ENCODE results near the gene ITGA1. TPM values are rescaled to one million over a fixed set of nuclear protein-coding genes. Genes with fewer than 3 reads are reported as not detected.

Gene ITGA1
- total and polyA plus RNA-seq, 2 of the 13 experiments (the other 11 are each of a cell fraction or from before 2014, with no cell fraction given), result 23.1 to 28.6 TPM

DNA sequence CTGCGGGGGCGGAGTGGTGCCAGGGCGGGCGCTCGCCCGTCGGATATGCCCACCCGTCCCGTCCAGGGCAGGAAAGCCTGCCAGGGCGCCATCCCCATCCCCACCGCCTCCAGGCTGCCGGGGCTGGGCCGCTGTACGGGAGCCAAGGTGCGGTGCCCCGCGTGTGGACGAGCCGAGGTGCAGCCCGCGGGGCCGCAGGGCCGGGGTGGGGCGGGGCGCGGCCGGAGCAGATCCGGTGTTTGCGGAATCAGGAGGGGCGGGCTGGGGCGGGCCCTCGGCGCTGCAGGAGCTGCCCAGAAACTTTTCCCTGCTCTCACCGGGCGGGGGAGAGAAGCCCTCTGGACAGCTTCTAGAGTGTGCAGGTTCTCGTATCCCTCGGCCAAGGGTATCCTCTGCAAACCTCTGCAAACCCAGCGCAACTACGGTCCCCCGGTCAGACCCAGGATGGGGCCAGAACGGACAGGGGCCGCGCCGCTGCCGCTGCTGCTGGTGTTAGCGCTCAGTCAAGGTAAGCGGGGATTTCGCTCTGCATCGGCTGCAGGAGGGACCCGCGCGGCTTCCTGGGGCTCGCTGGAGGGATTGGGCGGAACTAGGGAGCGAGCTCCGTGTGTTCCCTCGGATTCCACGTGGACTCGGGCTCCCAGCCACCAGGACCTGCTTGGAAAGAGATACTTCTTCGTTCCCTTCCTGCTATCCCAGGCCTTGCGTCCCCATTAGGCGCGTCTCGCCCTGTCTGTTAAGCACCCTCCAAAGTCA, 201.5 kb downstream of the ITGA1 start, which contains the start of gene ITGA2 (continued):
- no peak for TF ChIP-seq LCORL (IDR thresholded peaks at IDR 0.05)
- no peak for TF ChIP-seq LCORL (CRISPR knock-in tag; IDR thresholded peaks at IDR 0.05)
- peak; percentile 93; the same call in 1 of the 2 replicates for TF ChIP-seq HNRNPL (IDR thresholded peaks at IDR 0.05; ENCODE audit: low read depth, low read length)
- TF ChIP-seq ZFP36L1 (CRISPR knock-in tag; IDR thresholded peaks at IDR 0.05), result 0 out of 2 replicates have a peak, but pooled peaks have one; percentile 20
- peak; percentile 61 for TF ChIP-seq HNRNPK (IDR thresholded peaks at IDR 0.05; ENCODE audit: low read depth, low read length, poor library complexity, severe bottlenecking)
- TF ChIP-seq, protein P1, sequence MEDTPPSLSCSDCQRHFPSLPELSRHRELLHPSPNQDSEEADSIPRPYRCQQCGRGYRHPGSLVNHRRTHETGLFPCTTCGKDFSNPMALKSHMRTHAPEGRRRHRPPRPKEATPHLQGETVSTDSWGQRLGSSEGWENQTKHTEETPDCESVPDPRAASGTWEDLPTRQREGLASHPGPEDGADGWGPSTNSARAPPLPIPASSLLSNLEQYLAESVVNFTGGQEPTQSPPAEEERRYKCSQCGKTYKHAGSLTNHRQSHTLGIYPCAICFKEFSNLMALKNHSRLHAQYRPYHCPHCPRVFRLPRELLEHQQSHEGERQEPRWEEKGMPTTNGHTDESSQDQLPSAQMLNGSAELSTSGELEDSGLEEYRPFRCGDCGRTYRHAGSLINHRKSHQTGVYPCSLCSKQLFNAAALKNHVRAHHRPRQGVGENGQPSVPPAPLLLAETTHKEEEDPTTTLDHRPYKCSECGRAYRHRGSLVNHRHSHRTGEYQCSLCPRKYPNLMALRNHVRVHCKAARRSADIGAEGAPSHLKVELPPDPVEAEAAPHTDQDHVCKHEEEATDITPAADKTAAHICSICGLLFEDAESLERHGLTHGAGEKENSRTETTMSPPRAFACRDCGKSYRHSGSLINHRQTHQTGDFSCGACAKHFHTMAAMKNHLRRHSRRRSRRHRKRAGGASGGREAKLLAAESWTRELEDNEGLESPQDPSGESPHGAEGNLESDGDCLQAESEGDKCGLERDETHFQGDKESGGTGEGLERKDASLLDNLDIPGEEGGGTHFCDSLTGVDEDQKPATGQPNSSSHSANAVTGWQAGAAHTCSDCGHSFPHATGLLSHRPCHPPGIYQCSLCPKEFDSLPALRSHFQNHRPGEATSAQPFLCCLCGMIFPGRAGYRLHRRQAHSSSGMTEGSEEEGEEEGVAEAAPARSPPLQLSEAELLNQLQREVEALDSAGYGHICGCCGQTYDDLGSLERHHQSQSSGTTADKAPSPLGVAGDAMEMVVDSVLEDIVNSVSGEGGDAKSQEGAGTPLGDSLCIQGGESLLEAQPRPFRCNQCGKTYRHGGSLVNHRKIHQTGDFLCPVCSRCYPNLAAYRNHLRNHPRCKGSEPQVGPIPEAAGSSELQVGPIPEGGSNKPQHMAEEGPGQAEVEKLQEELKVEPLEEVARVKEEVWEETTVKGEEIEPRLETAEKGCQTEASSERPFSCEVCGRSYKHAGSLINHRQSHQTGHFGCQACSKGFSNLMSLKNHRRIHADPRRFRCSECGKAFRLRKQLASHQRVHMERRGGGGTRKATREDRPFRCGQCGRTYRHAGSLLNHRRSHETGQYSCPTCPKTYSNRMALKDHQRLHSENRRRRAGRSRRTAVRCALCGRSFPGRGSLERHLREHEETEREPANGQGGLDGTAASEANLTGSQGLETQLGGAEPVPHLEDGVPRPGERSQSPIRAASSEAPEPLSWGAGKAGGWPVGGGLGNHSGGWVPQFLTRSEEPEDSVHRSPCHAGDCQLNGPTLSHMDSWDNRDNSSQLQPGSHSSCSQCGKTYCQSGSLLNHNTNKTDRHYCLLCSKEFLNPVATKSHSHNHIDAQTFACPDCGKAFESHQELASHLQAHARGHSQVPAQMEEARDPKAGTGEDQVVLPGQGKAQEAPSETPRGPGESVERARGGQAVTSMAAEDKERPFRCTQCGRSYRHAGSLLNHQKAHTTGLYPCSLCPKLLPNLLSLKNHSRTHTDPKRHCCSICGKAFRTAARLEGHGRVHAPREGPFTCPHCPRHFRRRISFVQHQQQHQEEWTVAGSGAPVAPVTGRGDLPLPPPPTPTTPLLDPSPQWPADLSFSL (CRISPR knock-in tag; IDR thresholded peaks at IDR 0.05), result peak; percentile 74
- TF ChIP-seq PHF5A (CRISPR knock-in tag; IDR thresholded peaks at IDR 0.05; ENCODE audit: low read depth, unreplicated experiment), result no peak
- TF ChIP-seq CREB1 (IDR thresholded peaks at IDR 0.05), result no peak
- TF ChIP-seq CREB1 (CRISPR knock-in tag; IDR thresholded peaks at IDR 0.05), result no peak
- no peak for TF ChIP-seq ADNP (CRISPR knock-in tag; IDR thresholded peaks at IDR 0.05)
- no peak for TF ChIP-seq NFE2L1 (CRISPR knock-in tag; IDR thresholded peaks at IDR 0.05; ENCODE audit: borderline replicate concordance)
- TF ChIP-seq SRSF9 (IDR thresholded peaks at IDR 0.05; ENCODE audit: borderline replicate concordance, insufficient read depth, low read depth, low read length, poor library complexity, severe bottlenecking), result no peak
- TF ChIP-seq ZNF572 (CRISPR knock-in tag; IDR thresholded peaks at IDR 0.05), result no peak
- no peak for TF ChIP-seq CENPX (CRISPR knock-in tag; IDR thresholded peaks at IDR 0.05)
- peak; percentile 72 for TF ChIP-seq SAP130 (CRISPR knock-in tag; IDR thresholded peaks at IDR 0.05; ENCODE audit: low read depth)
- TF ChIP-seq, protein P2, sequence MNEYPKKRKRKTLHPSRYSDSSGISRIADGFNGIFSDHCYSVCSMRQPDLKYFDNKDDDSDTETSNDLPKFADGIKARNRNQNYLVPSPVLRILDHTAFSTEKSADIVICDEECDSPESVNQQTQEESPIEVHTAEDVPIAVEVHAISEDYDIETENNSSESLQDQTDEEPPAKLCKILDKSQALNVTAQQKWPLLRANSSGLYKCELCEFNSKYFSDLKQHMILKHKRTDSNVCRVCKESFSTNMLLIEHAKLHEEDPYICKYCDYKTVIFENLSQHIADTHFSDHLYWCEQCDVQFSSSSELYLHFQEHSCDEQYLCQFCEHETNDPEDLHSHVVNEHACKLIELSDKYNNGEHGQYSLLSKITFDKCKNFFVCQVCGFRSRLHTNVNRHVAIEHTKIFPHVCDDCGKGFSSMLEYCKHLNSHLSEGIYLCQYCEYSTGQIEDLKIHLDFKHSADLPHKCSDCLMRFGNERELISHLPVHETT (CRISPR knock-in tag; conservative IDR thresholded peaks at IDR 0.05), result 0 out of 2 replicates have a peak, but pooled peaks have one; percentile 2
- TF ChIP-seq POGZ (CRISPR knock-in tag; IDR thresholded peaks at IDR 0.05), result no peak
- peak; percentile 34 to 70; a peak in 1 of 4 replicates for TF ChIP-seq KLF16 (CRISPR knock-in tag; IDR thresholded peaks at IDR 0.05)
- no peak for TF ChIP-seq ZNF878 (CRISPR knock-in tag; IDR thresholded peaks at IDR 0.05)
- no peak for TF ChIP-seq KDM6A (CRISPR knock-in tag; IDR thresholded peaks at IDR 0.05; ENCODE audit: low read depth)
- peak; percentile 53; the same call in 1 of the 2 replicates for TF ChIP-seq YEATS4 (CRISPR knock-in tag; IDR thresholded peaks at IDR 0.05; ENCODE audit: borderline replicate concordance)
- no peak for TF ChIP-seq CC2D1A (CRISPR knock-in tag; IDR thresholded peaks at IDR 0.05)
- TF ChIP-seq BRD4 (CRISPR knock-in tag; IDR thresholded peaks at IDR 0.05), result peak; percentile 34; the same call in 1 of the 2 replicates

All from HepG2 (cell line).